Left ventricle myocardium inferior (tissue), 1 donor: Measurements from ENCODE around the gene SQSTM1. TPM values are rescaled to one million over a fixed set of nuclear protein-coding genes. Genes with fewer than 3 reads are reported as not detected.

ENCODE experiments used
- DNase-seq: peaks from one replicate; pipeline ENCODE4 v3.0.0-alpha.2; 2020
- H3K27ac ChIP-seq: fragments of 200-600 bp; replicated peaks from 2 replicates; pipeline ENCODE4 v1.8.0; 2021
- H3K27me3 ChIP-seq: fragments of 200-600 bp; 2 replicates; pipeline ENCODE4 v1.8.0; 2021; ENCODE audit warnings: low read depth
- H3K36me3 ChIP-seq: fragments of 200-600 bp; 2 replicates; pipeline ENCODE4 v1.8.0; 2021
- H3K4me1 ChIP-seq: fragments of 200-600 bp; 2 replicates; pipeline ENCODE4 v1.8.0; 2021
- H3K4me3 ChIP-seq: fragments of 200-600 bp; 2 replicates; pipeline ENCODE4 v1.8.0; 2021; ENCODE audit warnings: mild to moderate bottlenecking, moderate library complexity
- H3K9me3 ChIP-seq: fragments of 200-600 bp; replicated peaks from 2 replicates; pipeline ENCODE4 v1.8.0; 2021
- CTCF ChIP-seq: fragments of 200-600 bp; IDR thresholded peaks from 2 replicates; pipeline ENCODE4 v1.8.0; 2021; ENCODE audit warnings: antibody characterized with exemption, mild to moderate bottlenecking, borderline replicate concordance
- intact Hi-C: fragments of 100-400 bp; cut with micrococcal nuclease; formaldehyde crosslinking; loops from one replicate; pipeline ENCODE4 v1.11.0; 2022
- total RNA-seq: library from RNA; stranded (reverse); fragmentation: NEBNext Ultra II Directional; extraction: Animal tissue kit (Norgen Biotek cat#: 25700); gene quantifications from one replicate; pipeline ENCODE4 v1.2.1, GENCODE V29; 2021
- donor health status: DM: no; HTN: yes; CAD: no; lungs with severe emphysema.

Gene SQSTM1
- total RNA-seq, 1 donor from 2014 or later = 438 TPM

- DNase-seq = no peak
- H3K4me1 ChIP-seq = peaks cover 97% of the 10 kb centered on the region
- H3K9me3 ChIP-seq = no peaks in the 10 kb centered on the region
- peaks cover 100% of the 10 kb centered on the region for H3K36me3 ChIP-seq
- intact Hi-C loops = no loop called here
- no peak for TF ChIP-seq CTCF
- peak overlapping the region; percentile 30 for H3K27ac ChIP-seq
- H3K4me3 ChIP-seq = no peak overlapping the region
- no peaks in the 10 kb centered on the region for H3K27me3 ChIP-seq
Measured at GRCh38 chr5:179827680-179828079, 7.0 kb downstream of the SQSTM1 start.

- intact Hi-C loops = no loop called here
- Histone ChIP-seq H3K27me3 (no peaks in the 10 kb centered on the region), H3K27ac (no peak overlapping the region), H3K9me3 (no peaks in the 10 kb centered on the region), H3K36me3 (peaks cover 100% of the 10 kb centered on the region), H3K4me3 (no peak overlapping the region), H3K4me1 (peaks cover 97% of the 10 kb centered on the region)
- no peak for DNase-seq
- no peak for TF ChIP-seq CTCF
Measured at GRCh38 chr5:179828756-179829421, 8.2 kb downstream of the SQSTM1 start.

GRCh38 chr5:179829732-179830435 is 9.2 kb downstream of the SQSTM1 start:
- H3K27me3 ChIP-seq = no peaks in the 10 kb centered on the region
- intact Hi-C loops = no loop called here
- no peaks in the 10 kb centered on the region for H3K9me3 ChIP-seq
- no peak overlapping the region for H3K27ac ChIP-seq
- TF ChIP-seq CTCF = no peak
- no peak overlapping the region for H3K4me3 ChIP-seq
- DNase-seq = no peak
- H3K4me1 ChIP-seq = peaks cover 88% of the 10 kb centered on the region
- peaks cover 94% of the 10 kb centered on the region for H3K36me3 ChIP-seq

GRCh38 chr5:179830818-179831468 is 10.2 kb downstream of the SQSTM1 start:
- Histone ChIP-seq H3K27me3 (no peaks in the 10 kb centered on the region), H3K4me3 (no peak overlapping the region), H3K27ac (no peak overlapping the region), H3K36me3 (peaks cover 91% of the 10 kb centered on the region), H3K4me1 (peaks cover 78% of the 10 kb centered on the region), H3K9me3 (no peaks in the 10 kb centered on the region)
- intact Hi-C loops = no loop called here
- TF ChIP-seq CTCF = no peak
- no peak for DNase-seq

GRCh38 chr5:179832039-179832745 is 11.5 kb downstream of the SQSTM1 start:
- Histone ChIP-seq H3K4me3 (no peak overlapping the region), H3K27ac (no peak overlapping the region), H3K9me3 (no peaks in the 10 kb centered on the region), H3K27me3 (no peaks in the 10 kb centered on the region), H3K36me3 (peaks cover 91% of the 10 kb centered on the region), H3K4me1 (peaks cover 78% of the 10 kb centered on the region)
- TF ChIP-seq CTCF = no peak
- intact Hi-C loops = no loop called here
- no peak for DNase-seq
